MM.1S (cell line): ENCODE results near the gene ATL2.

Experiments used
- DNase-seq: peaks from one replicate; pipeline ENCODE4 v3.0.0-alpha.2; 2015
- H2AFZ ChIP-seq: fragments of 300-600 bp; sonication (generic); 2 replicates; pipeline ENCODE4 v1.6.0; 2016; ENCODE audit warnings: antibody characterized with exemption, low read length
- H3F3A ChIP-seq: fragments of 300-600 bp; sonication (generic); 2 replicates; pipeline ENCODE4 v1.6.1; 2016; ENCODE audit warnings: mild to moderate bottlenecking, antibody characterized with exemption, low read length, moderate library complexity, mixed read lengths; ENCODE audit not compliant: insufficient read depth
- H3K27ac ChIP-seq: fragments of 300-600 bp; sonication (generic); 2 replicates; pipeline ENCODE4 v1.5.1; 2016; ENCODE audit warnings: mild to moderate bottlenecking, low read length
- H3K27me3 ChIP-seq: fragments of 300-600 bp; sonication (generic); replicated peaks from 2 replicates; pipeline ENCODE4 v1.6.0; 2016; ENCODE audit warnings: low read length; ENCODE audit not compliant: insufficient read depth
- H3K36me3 ChIP-seq: fragments of 300-600 bp; sonication (generic); replicated peaks from 2 replicates; pipeline ENCODE4 v1.6.1; 2016; ENCODE audit warnings: mild to moderate bottlenecking, low read length, mixed read lengths; ENCODE audit not compliant: insufficient read depth
- H3K4me1 ChIP-seq: fragments of 300-600 bp; sonication (generic); 2 replicates; pipeline ENCODE4 v1.6.1; 2016; ENCODE audit warnings: low read length, mixed read lengths
- H3K4me2 ChIP-seq: fragments of 300-600 bp; sonication (generic); 2 replicates; pipeline ENCODE4 v1.6.0; 2016; ENCODE audit warnings: low read depth, low read length
- H3K4me3 ChIP-seq: fragments of 300-600 bp; sonication (generic); 2 replicates; pipeline ENCODE4 v1.5.1; 2016; ENCODE audit warnings: low read length, mixed read lengths
- H3K79me2 ChIP-seq: fragments of 300-600 bp; sonication (generic); 2 replicates; pipeline ENCODE4 v1.6.1; 2016; ENCODE audit warnings: mixed run types, low read length, mixed read lengths
- H3K9ac ChIP-seq: fragments of 300-600 bp; sonication (generic); 2 replicates; pipeline ENCODE4 v1.6.1; 2016; ENCODE audit warnings: low read length, mixed read lengths
- H3K9me2 ChIP-seq: fragments of 300-600 bp; sonication (generic); replicated peaks from 2 replicates; pipeline ENCODE4 v1.6.1; 2016; ENCODE audit warnings: mild to moderate bottlenecking, low read length, mixed read lengths; ENCODE audit not compliant: insufficient read depth
- H3K9me3 ChIP-seq: fragments of 300-600 bp; sonication (generic); replicated peaks from 2 replicates; pipeline ENCODE4 v1.6.1; 2016; ENCODE audit warnings: mild to moderate bottlenecking, low read length, mixed read lengths; ENCODE audit not compliant: insufficient read depth
- H4K20me1 ChIP-seq: fragments of 300-600 bp; sonication (generic); 2 replicates; pipeline ENCODE4 v1.6.1; 2016; ENCODE audit warnings: mild to moderate bottlenecking, low read length, moderate library complexity, mixed read lengths; ENCODE audit not compliant: insufficient read depth
- EZH2 ChIP-seq: fragments of 300-600 bp; sonication (generic); optimal IDR thresholded peaks from 2 replicates; pipeline ENCODE3; 2017; ENCODE audit warnings: low read depth, mild to moderate bottlenecking, antibody characterized with exemption, low read length, mixed read lengths
- EZH2phosphoT487 ChIP-seq: fragments of 300-600 bp; sonication (generic); IDR thresholded peaks from 2 replicates; pipeline ENCODE4 v1.6.1; 2018; ENCODE audit warnings: antibody characterized with exemption, low read length
- TF ChIP-seq, protein P1 (sequence below): fragments of 300-600 bp; sonication (generic); IDR thresholded peaks from 2 replicates; pipeline ENCODE4 v1.5.1; 2016; ENCODE audit warnings: antibody characterized with exemption, low read length, mixed read lengths

The ATL2 gene

DNA sequence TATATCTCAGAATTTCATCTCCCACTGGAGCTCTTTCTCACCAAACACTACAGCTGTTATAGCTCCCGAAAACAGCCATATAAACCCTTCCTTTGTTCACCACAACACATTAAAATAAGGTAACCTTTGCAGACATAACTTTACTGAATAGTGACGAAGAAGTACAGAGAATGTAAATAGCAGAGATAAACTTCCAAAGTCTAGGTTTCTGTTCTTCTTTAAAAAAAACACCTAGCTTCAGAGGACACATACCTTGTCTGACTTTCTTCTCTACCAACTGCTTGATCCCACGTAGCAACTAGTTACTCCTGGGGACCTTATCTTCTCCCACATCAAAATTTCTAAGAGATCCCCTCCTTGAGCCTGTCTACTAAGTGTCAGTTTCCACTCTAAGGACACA, 32.3 kb downstream of the ATL2 start:
- 0 out of 2 replicates have a peak, but pooled peaks cover 7% of the 10 kb centered on the region for H4K20me1 ChIP-seq
- TF ChIP-seq EZH2phosphoT487 (no peak), EZH2 (no peak)
- TF ChIP-seq, protein P1, sequence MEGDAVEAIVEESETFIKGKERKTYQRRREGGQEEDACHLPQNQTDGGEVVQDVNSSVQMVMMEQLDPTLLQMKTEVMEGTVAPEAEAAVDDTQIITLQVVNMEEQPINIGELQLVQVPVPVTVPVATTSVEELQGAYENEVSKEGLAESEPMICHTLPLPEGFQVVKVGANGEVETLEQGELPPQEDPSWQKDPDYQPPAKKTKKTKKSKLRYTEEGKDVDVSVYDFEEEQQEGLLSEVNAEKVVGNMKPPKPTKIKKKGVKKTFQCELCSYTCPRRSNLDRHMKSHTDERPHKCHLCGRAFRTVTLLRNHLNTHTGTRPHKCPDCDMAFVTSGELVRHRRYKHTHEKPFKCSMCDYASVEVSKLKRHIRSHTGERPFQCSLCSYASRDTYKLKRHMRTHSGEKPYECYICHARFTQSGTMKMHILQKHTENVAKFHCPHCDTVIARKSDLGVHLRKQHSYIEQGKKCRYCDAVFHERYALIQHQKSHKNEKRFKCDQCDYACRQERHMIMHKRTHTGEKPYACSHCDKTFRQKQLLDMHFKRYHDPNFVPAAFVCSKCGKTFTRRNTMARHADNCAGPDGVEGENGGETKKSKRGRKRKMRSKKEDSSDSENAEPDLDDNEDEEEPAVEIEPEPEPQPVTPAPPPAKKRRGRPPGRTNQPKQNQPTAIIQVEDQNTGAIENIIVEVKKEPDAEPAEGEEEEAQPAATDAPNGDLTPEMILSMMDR = no peak

DNA sequence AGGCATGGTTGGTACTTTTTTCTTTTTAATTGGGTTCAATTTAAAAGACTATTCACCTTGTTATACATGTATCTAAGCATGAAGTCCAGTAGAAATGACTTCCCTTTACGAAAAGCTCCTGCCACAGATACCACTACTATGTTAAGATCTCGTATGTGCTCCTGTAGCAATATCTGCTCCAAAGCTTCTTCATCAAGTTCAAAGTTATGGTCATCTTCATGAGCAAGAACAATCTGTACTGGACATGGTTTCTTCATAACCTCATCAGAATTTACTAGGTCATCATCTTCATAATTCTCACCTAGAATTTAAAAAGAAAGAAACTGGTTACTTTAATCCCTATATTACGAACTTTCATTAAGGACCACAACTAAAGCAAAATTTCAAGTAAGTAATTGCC, 33.9 kb downstream of the ATL2 start:
- Histone ChIP-seq H3K9me3 (no peaks in the 10 kb centered on the region), H3K79me2 (peaks cover 61% of the 10 kb centered on the region), H3K9me2 (no peaks in the 10 kb centered on the region), H4K20me1 (0 out of 2 replicates have a peak, but pooled peaks cover 7% of the 10 kb centered on the region), H3K27me3 (no peaks in the 10 kb centered on the region), H2AFZ (no peak overlapping the region), H3K9ac (no peak overlapping the region), H3K36me3 (peaks cover 9% of the 10 kb centered on the region; the same call in 1 of the 2 replicates), H3K4me1 (no peaks in the 10 kb centered on the region), H3K4me3 (no peak overlapping the region), H3K4me2 (no peak overlapping the region), H3F3A (no peaks in the 10 kb centered on the region), H3K27ac (no peak overlapping the region)
- no peak for DNase-seq
- TF ChIP-seq, protein P1 = no peak
- TF ChIP-seq EZH2phosphoT487 (no peak), EZH2 (no peak)

More for the DNA sequence above, 32.3 kb downstream of the ATL2 start:
- no peaks in the 10 kb centered on the region for H3K9me3 ChIP-seq
- no peaks in the 10 kb centered on the region for H3K9me2 ChIP-seq
- peaks cover 67% of the 10 kb centered on the region for H3K79me2 ChIP-seq
- H3K4me2 ChIP-seq = no peak overlapping the region
- H3K4me3 ChIP-seq = no peak overlapping the region
- DNase-seq = no peak
- H3K27me3 ChIP-seq = no peaks in the 10 kb centered on the region
- no peaks in the 10 kb centered on the region for H3K4me1 ChIP-seq
- H3K36me3 ChIP-seq = peaks cover 9% of the 10 kb centered on the region; the same call in 1 of the 2 replicates
- no peaks in the 10 kb centered on the region for H3F3A ChIP-seq
- H2AFZ ChIP-seq = no peak overlapping the region
- H3K9ac ChIP-seq = no peak overlapping the region
- H3K27ac ChIP-seq = no peak overlapping the region

DNA sequence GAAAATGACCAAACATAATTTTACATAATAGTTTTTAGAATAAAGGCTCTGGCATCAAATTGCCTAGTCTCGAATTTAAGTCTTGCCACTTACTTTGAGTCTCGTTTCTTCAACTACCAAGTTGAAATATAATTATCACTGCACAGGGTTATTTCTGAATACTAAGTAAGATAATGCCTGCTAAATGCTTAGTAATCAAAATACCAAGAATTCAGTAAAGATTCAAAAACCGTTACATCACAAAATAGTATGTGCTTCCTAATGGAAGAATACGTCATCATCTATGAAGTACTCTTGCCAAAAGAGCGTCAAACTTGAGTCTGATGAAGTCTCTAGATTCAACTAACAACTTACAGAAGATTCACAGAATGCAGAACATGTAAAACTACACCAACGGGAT, 40.5 kb downstream of the ATL2 start:
- no peaks in the 10 kb centered on the region for H3K9me2 ChIP-seq
- H3K27ac ChIP-seq = no peak overlapping the region
- TF ChIP-seq EZH2phosphoT487 (no peak), EZH2 (no peak)
- TF ChIP-seq, protein P1 = no peak
- H2AFZ ChIP-seq = no peak overlapping the region
- no peak for DNase-seq
- H3K27me3 ChIP-seq = no peaks in the 10 kb centered on the region
- no peak overlapping the region for H3K4me2 ChIP-seq
- no peak overlapping the region for H3K9ac ChIP-seq
- H3F3A ChIP-seq = no peaks in the 10 kb centered on the region
- H3K4me1 ChIP-seq = no peaks in the 10 kb centered on the region
- no peaks in the 10 kb centered on the region for H3K9me3 ChIP-seq
- H3K79me2 ChIP-seq = peaks cover 29% of the 10 kb centered on the region
- no peak overlapping the region for H3K4me3 ChIP-seq
- no peaks in the 10 kb centered on the region; the same call in 1 of the 2 replicates for H3K36me3 ChIP-seq
- H4K20me1 ChIP-seq = no peaks in the 10 kb centered on the region
